GM18909 (cell line): Measurements from ENCODE around the gene OR5AC2.

ENCODE experiments used
- ATAC-seq: cut with Tn5 transposase; IDR thresholded peaks from one replicate; pipeline ENCODE4 v1.9.1; 2021; ENCODE audit warnings: mild to moderate bottlenecking; ENCODE audit not compliant: unreplicated experiment, poor library complexity

Gene OR5AC2

GRCh38 chr3:98136631-98137030, 49.7 kb downstream of the OR5AC2 start:
- ATAC-seq: no peak
